Measurements from ENCODE around the gene CFAP20.

DNA sequence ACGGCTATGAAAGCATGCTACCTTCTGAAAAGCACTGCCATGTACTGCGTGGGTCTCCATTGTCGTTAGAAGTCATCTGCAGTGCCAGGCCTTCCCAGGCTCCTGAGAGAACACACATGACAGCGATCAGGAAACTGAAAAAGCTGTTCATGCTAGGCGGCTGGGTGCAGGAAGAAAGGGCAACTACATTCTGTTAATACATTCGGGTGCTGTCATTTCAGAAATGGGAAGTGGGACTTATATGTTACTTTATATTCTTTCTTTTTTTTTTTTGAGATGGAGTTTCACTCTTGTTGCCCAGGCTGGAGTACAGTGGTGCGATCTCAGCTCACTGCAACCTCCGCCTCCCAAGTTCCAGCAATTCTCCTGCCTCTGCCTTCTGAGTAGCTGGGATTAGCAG, 19.9 kb downstream of the CFAP20 start:
- TF ChIP-seq CTCF (IDR thresholded peaks at IDR 0.05) (no peak), POLR2AphosphoS5 (IDR thresholded peaks at IDR 0.05) (no peak), POLR2A (IDR thresholded peaks at IDR 0.05; ENCODE audit: low read depth) (no peak)

Measured in esophagus muscularis mucosa (tissue), 3 donors.